D721Med (cell line): Measurements from ENCODE around the gene CEP78.

Source experiments
- DNase-seq: peaks from one replicate; pipeline ENCODE4 v3.0.0; 2011; ENCODE audit warnings: low spot score; ENCODE audit not compliant: insufficient read length
- FAIRE-seq: peaks from 2 replicates; lab custom pipeline; 2011; peaks lifted over from hg19 to GRCh38; lab: Jason Lieb, UNC
- TF ChIP-seq, protein P1 (sequence below): IDR thresholded peaks from 2 replicates; pipeline ENCODE4 v1.5.1; 2012; ENCODE audit warnings: mild to moderate bottlenecking, control low read depth; ENCODE audit not compliant: insufficient read depth; ENCODE audit errors: missing control alignments

The CEP78 gene

DNA sequence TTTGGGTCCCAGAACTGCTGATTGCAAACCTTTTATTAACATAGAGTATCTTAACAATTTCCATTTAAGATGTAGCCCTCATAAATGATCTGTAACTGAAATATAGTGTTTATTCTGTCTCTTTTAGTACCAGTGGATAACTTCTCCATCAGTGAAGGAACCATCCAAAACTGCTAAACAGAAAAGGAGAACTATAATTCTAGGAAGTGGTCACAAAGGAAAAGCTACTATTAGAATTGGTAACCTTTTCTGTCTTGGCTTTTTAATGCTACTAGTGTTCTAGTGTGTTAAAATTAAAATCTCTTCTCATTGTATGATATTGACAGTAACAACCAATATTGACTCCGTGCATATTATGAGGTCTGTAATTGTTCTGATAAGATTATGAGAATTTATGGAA lies 12.8 kb downstream of the CEP78 start:
- no peak for DNase-seq
- FAIRE-seq, result no peak
- TF ChIP-seq, protein P1, sequence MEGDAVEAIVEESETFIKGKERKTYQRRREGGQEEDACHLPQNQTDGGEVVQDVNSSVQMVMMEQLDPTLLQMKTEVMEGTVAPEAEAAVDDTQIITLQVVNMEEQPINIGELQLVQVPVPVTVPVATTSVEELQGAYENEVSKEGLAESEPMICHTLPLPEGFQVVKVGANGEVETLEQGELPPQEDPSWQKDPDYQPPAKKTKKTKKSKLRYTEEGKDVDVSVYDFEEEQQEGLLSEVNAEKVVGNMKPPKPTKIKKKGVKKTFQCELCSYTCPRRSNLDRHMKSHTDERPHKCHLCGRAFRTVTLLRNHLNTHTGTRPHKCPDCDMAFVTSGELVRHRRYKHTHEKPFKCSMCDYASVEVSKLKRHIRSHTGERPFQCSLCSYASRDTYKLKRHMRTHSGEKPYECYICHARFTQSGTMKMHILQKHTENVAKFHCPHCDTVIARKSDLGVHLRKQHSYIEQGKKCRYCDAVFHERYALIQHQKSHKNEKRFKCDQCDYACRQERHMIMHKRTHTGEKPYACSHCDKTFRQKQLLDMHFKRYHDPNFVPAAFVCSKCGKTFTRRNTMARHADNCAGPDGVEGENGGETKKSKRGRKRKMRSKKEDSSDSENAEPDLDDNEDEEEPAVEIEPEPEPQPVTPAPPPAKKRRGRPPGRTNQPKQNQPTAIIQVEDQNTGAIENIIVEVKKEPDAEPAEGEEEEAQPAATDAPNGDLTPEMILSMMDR, result no peak

DNA sequence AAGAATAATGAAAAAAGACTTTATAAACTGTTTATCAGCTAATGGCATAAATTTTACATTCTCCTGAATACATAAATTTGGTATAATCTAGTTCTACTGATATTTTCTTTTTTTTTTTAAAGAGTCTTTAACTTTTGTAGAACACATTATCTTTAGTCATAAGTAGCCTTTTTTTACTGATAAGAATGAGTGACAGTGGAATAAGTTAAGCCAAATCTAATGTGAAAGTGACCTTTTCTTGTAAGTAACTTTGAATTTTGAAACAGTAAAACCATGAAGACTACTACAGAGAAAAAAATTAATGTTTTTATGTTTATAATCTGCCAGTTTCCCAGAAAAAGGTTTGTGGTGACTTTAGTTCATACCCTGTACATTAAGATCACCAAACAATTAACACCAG lies 13.7 kb downstream of the CEP78 start:
- TF ChIP-seq, protein P1, result no peak
- FAIRE-seq (no peak), DNase-seq (no peak)

DNA sequence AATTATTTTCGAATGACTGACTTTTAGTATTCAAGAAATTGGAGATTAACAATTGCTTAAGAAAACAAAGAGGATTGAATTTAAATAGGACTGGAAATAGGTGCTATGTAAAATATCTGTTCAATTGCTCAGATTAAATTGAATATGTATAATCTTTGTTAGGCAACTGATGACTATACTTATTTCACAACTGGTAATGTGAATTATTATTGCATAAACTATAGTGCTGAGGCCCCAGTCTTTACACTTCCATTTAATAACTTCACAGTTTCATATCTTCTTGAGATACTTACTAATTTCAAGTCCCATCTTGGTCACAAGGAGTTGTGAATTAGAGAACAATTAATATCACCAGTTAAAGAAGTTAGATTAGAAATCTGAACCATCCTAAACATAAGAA lies 16.7 kb downstream of the CEP78 start:
- DNase-seq, result no peak
- TF ChIP-seq, protein P1, result no peak
- no peak for FAIRE-seq

DNA sequence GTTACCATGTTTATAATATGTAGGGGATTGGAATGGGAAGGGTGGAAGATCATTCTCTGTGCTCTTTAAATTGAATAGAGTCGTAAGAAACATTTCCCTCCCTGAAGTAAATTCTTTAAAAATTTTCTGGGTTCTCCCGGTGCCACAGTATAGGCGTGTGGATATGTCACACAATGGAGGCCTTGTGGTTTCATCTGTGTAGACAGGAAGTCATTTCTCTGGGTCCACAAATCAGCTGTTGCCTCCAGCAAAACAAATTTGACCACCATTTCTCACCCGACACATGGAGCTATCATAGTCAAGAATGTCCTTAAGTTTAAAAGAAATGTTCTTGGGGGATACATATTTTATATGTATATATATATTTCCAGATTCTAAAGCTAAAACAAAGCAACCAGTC lies 17.4 kb downstream of the CEP78 start:
- no peak for FAIRE-seq

DNA sequence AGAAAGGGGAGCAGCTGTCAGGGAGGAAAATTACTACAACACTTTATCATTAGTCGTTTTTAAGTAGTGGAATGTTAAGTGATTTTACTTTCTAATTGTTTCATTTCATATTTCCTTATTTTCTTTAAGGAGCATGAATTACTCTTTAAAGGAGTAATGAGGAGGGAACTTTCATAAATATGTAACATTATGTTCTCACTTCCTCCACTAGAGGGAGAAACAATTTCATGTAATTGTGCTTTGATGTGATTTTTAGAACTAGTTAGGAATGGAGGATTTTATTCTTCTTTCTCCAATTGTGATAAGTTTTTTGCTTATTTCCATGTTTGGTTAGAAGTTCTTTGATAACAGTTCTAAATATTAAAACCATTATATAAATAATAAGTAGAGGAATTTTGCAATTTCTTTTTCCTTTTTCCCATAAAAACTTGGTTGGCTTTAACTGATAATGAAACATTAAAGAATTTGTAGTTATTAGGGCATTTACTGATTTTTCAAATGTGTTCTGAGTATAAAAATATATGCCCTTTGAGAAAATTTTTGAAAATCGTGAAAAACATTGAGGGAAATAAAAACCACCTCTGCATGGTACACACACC lies 25.6 kb downstream of the CEP78 start:
- no peak for FAIRE-seq
- no peak for DNase-seq
- TF ChIP-seq, protein P1, result peak; percentile 50

More for the DNA sequence above, 17.4 kb downstream of the CEP78 start:
- TF ChIP-seq, protein P1, result no peak
- DNase-seq, result no peak

DNA sequence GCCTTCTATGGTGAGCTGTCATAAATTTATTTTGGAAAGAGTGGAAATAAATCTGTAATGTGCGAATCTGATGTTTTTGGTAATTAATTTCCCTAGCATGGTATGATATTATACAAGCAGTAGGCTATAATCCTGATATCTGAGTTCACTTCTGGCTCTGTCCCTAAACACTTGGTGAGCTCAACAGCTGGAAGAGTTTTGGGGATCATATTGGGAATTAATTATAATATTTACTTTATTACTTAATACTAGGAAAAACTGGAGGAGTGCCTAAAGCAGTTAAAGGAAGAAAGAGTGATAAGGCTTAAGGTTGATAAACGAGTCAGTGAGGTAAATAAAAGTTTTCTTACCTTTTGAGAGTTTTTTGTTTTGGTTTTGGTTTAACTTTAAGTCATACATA lies 26.8 kb downstream of the CEP78 start:
- TF ChIP-seq, protein P1, result no peak
- FAIRE-seq, result no peak
- no peak for DNase-seq

DNA sequence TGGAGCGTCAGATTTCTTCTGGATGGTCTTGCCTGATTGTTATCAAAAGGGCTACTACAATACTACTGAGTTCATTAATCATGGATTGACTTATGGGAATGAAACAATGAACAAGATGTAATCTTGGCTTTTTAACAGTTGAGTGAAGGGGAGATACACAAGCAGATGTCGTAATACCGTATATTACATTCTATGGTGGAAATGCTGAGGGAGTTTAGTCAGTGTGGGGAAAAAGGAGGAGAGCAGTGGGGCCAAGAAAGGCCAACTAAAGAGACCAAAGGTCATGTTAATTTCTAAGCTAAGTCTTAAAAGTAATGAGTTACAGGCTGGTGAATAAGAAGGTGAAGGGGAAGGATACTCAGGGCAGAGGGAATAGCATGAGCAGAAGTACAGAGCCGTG lies 32.0 kb downstream of the CEP78 start:
- FAIRE-seq (no peak), DNase-seq (no peak)
- TF ChIP-seq, protein P1, result no peak
